ENCODE results near the gene TNNT1.
"Not testable (repeated sequence)": the region's sequence is repeated elsewhere in the genome, so short reads cannot be mapped to it uniquely, and the experiment has no call there.

TNNT1 gene

GRCh38 chr19:55169136-55169535, 20.1 kb upstream of the TNNT1 start:
- no peak for DNase-seq (ENCODE audit: low read depth in 1 of 2, low spot score in 1 of 2)

- DNase-seq (ENCODE audit: low read depth in 1 of 2, low spot score in 1 of 2), result peak in 1 of 2 donors; percentile 72
Measured at GRCh38 chr19:55166530-55167268, 17.7 kb upstream of the TNNT1 start, which contains the start of gene DNAAF3. DNAAF3 (minus strand) TSS chr19:55166613; CDS start chr19:55166413, 200 bp downstream.

GRCh38 chr19:55165952-55166529, 17.0 kb upstream of the TNNT1 start:
- peak in 1 of 2 donors; percentile 33 for DNase-seq (ENCODE audit: low read depth in 1 of 2, low spot score in 1 of 2)

- no peak for DNase-seq (ENCODE audit: low read depth in 1 of 2, low spot score in 1 of 2)
Measured at GRCh38 chr19:55161571-55162322, 12.7 kb upstream of the TNNT1 start.

- DNase-seq (ENCODE audit: low read depth in 1 of 2, low spot score in 1 of 2), result no peak
Measured at GRCh38 chr19:55160986-55161365, 12.0 kb upstream of the TNNT1 start.

- peak; percentile 71 to 83 for DNase-seq (ENCODE audit: low read depth in 1 of 2, low spot score in 1 of 2)
Measured at GRCh38 chr19:55160128-55160985, 11.4 kb upstream of the TNNT1 start.

- no peak for DNase-seq (ENCODE audit: low read depth in 1 of 2, low spot score in 1 of 2)
Measured at GRCh38 chr19:55158848-55159749, 10.1 kb upstream of the TNNT1 start.

GRCh38 chr19:55158423-55158822, 9.4 kb upstream of the TNNT1 start:
- DNase-seq (ENCODE audit: low read depth in 1 of 2, low spot score in 1 of 2), result no peak

- DNase-seq (ENCODE audit: low read depth in 1 of 2, low spot score in 1 of 2), result no peak
Measured at GRCh38 chr19:55157064-55157908, 8.3 kb upstream of the TNNT1 start, which contains the start of gene TNNI3. TNNI3 (minus strand) TSS chr19:55157732; CDS start chr19:55157589, 143 bp downstream.

GRCh38 chr19:55156202-55157063, 7.4 kb upstream of the TNNT1 start:
- DNase-seq (ENCODE audit: low read depth in 1 of 2, low spot score in 1 of 2), result no peak

- not testable (repeated sequence) for DNase-seq (ENCODE audit: low read depth in 1 of 2, low spot score in 1 of 2)
Measured at GRCh38 chr19:55155784-55156183, 6.8 kb upstream of the TNNT1 start.

- DNase-seq (ENCODE audit: low read depth in 1 of 2, low spot score in 1 of 2), result no peak
Measured at GRCh38 chr19:55153652-55154264, 4.8 kb upstream of the TNNT1 start.

- DNase-seq (ENCODE audit: low read depth in 1 of 2, low spot score in 1 of 2), result peak in 1 of 2 donors; percentile 13
Measured at GRCh38 chr19:55152017-55152416, 3.0 kb upstream of the TNNT1 start.

- DNase-seq (ENCODE audit: low read depth in 1 of 2, low spot score in 1 of 2), result no peak
Measured at GRCh38 chr19:55147545-55148251, 1.3 kb downstream of the TNNT1 start.

- DNase-seq (ENCODE audit: low read depth in 1 of 2, low spot score in 1 of 2), result no peak
Measured at GRCh38 chr19:55146705-55147273, 2.2 kb downstream of the TNNT1 start.

GRCh38 chr19:55146078-55146704, 2.8 kb downstream of the TNNT1 start:
- no peak for DNase-seq (ENCODE audit: low read depth in 1 of 2, low spot score in 1 of 2)

Measured in activated CD4-positive, alpha-beta T cell treated with anti-CD3 and anti-CD28 coated beads, Interleukin-2, amount 50 U/mL, for 24 hours (primary cell).